ENCODE results near the gene FLRT1. TPM values are rescaled to one million over a fixed set of nuclear protein-coding genes. Genes with fewer than 3 reads are reported as not detected.

FLRT1 gene, protein sequence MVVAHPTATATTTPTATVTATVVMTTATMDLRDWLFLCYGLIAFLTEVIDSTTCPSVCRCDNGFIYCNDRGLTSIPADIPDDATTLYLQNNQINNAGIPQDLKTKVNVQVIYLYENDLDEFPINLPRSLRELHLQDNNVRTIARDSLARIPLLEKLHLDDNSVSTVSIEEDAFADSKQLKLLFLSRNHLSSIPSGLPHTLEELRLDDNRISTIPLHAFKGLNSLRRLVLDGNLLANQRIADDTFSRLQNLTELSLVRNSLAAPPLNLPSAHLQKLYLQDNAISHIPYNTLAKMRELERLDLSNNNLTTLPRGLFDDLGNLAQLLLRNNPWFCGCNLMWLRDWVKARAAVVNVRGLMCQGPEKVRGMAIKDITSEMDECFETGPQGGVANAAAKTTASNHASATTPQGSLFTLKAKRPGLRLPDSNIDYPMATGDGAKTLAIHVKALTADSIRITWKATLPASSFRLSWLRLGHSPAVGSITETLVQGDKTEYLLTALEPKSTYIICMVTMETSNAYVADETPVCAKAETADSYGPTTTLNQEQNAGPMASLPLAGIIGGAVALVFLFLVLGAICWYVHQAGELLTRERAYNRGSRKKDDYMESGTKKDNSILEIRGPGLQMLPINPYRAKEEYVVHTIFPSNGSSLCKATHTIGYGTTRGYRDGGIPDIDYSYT
- polyA plus RNA-seq (2012; ENCODE audit: insufficient read depth, insufficient read length) = 0.22 TPM

DNA sequence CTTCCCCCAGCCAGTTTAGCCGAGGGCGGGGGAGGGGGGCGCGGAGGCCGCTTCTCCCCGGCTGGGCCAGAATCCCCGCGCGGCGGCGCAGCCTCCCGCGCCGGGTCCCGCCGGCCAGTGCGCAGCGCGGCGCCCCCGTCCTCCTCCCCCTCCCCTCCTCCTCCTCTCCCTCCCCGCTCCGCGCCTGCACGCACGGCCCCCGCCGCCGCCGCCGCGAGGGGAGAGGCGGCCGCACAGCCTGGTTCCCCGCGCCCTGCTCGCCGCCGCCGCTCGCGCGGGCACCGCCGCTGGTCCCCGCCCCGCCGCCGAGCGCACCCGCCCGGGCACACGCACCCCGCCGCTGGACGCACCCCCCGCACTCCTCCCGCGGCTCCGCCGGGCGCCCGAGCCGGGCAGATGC is at the start of gene FLRT1:
Gene FLRT1 (plus strand): TSS at position 356 of the 400 bp plus-strand sequence. CDS start 80,337 bp downstream, outside the sequence.
- DNase-seq (ENCODE audit: low read depth, low spot score) = no peak
- no peak within 1 kb of the TSS for H3K4me3 ChIP-seq (ENCODE audit: low read length)

GRCh38 chr11:63986156-63986931 is 49.4 kb upstream of the FLRT1 start, which contains the start of gene OTUB1:
TSS of gene OTUB1 (plus strand) at chr11:63986438. CDS start at chr11:63986457, 19 bp downstream.
- H3K4me3 ChIP-seq (ENCODE audit: low read length) = peak within 1 kb of the TSS; percentile 83
- DNase-seq (ENCODE audit: low read depth, low spot score) = peak; percentile 84

DNA sequence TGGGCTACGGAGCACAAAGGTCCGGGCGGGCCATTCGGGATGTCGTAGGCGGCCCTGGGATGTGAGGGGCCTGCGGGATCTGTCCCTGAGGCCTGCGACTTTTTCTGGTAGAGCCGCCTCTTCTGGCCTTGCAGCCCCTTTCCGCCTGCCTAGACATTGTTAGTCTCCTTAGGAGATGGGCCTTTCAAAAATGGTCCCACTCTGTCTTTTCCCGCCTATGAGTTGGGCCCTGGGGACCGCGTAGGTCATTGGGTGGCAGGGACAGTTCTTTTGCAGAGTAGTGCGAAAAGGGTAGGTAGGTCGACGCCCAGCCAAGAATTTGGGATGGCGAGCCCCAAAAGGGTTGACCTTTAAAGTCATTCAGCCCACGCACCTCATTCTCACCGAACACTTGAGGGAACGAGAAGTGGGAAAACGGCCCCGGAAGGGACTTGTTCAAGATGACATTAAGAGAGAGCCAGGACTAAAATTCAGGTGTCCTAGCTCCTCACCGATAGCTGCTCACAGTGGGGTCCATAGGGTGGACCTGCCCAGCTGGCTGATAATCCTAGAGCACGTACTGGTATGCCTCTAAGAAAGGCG is 48.7 kb upstream of the FLRT1 start:
- H3K4me3 ChIP-seq (ENCODE audit: low read length) = peak overlapping the region; percentile 83
- no peak for DNase-seq (ENCODE audit: low read depth, low spot score)

- no peak for DNase-seq (ENCODE audit: low read depth, low spot score)
- H3K4me3 ChIP-seq (ENCODE audit: low read length) = no peak overlapping the region
Measured at GRCh38 chr11:63991558-63991957, 44.2 kb upstream of the FLRT1 start.

- DNase-seq (ENCODE audit: low read depth, low spot score) = no peak
- no peak overlapping the region for H3K4me3 ChIP-seq (ENCODE audit: low read length)
Measured at GRCh38 chr11:63993100-63993499, 42.6 kb upstream of the FLRT1 start.

GRCh38 chr11:63993993-63994392 is 41.7 kb upstream of the FLRT1 start:
- no peak overlapping the region for H3K4me3 ChIP-seq (ENCODE audit: low read length)
- DNase-seq (ENCODE audit: low read depth, low spot score) = no peak

DNA sequence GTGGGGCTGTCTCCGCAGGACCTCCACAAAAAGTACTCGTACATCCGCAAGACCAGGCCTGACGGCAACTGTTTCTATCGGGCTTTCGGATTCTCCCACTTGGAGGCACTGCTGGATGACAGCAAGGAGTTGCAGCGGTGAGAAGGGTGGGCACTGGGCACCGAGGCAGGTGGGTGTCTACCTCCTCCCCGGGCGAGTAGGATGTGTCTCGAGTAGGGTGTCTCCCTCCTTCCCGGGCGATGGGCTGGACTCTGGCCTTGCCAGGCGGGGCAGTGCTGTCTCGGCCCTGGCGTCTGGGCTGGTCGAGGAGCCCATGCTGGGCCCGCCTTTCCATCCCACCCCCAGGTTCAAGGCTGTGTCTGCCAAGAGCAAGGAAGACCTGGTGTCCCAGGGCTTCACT is 39.2 kb upstream of the FLRT1 start:
- no peak overlapping the region for H3K4me3 ChIP-seq (ENCODE audit: low read length)
- no peak for DNase-seq (ENCODE audit: low read depth, low spot score)

DNA sequence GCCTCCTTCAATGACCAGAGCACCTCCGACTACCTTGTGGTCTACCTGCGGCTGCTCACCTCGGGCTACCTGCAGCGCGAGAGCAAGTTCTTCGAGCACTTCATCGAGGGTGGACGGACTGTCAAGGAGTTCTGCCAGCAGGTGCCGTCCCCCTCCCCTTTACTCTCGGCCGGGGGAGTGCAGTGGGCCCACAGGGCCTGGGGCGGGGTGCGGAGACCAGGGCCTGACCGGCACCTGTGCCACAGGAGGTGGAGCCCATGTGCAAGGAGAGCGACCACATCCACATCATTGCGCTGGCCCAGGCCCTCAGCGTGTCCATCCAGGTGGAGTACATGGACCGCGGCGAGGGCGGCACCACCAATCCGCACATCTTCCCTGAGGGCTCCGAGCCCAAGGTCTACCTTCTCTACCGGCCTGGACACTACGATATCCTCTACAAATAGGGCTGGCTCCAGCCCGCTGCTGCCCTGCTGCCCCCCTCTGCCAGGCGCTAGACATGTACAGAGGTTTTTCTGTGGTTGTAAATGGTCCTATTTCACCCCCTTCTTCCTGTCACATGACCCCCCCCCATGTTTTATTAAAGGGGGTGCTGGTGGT is 38.5 kb upstream of the FLRT1 start:
- H3K4me3 ChIP-seq (ENCODE audit: low read length) = no peak overlapping the region
- no peak for DNase-seq (ENCODE audit: low read depth, low spot score)

- no peak overlapping the region for H3K4me3 ChIP-seq (ENCODE audit: low read length)
- DNase-seq (ENCODE audit: low read depth, low spot score) = no peak
Measured at GRCh38 chr11:63997801-63998337, 37.9 kb upstream of the FLRT1 start.

DNA sequence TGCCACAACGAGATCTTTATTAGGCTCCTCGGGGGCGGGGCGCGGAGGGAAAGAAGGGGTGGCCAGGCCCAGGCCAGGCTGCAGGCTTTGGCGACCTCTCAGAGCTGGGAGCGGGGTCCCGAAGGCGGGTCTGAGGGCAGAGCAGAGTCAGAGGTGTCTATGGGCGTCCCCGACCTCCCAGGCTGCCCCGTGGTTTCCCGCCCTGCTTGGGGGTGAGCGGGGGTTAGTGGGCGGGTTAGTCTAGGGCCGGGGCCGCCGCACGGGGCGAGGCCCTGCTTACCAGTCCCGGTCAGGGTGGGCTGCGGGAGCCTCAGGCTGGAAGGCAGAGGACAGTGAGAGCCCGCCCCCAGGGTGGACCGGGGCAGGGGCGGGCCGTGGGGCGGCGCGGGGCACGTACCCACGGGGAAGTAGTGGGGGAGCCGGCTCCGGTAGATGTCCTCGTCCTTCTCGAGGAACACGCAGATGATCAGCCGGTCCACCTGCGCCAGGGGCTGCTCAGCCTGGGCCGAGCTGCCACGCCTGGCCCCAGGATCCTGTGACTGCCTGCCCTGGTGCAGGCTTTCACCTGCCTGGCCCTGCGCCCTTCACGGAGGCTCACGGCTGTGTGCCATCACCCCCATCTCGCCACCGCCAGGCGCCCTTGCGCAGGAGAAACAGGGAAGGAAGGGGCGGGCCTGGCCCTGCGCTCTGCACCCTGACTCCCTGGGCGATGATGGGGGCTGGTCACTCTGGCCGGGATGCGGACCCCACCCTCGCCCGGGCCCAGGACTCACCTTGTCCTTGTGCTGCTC is 37.0 kb upstream of the FLRT1 start:
- no peak overlapping the region for H3K4me3 ChIP-seq (ENCODE audit: low read length)
- no peak for DNase-seq (ENCODE audit: low read depth, low spot score)

DNA sequence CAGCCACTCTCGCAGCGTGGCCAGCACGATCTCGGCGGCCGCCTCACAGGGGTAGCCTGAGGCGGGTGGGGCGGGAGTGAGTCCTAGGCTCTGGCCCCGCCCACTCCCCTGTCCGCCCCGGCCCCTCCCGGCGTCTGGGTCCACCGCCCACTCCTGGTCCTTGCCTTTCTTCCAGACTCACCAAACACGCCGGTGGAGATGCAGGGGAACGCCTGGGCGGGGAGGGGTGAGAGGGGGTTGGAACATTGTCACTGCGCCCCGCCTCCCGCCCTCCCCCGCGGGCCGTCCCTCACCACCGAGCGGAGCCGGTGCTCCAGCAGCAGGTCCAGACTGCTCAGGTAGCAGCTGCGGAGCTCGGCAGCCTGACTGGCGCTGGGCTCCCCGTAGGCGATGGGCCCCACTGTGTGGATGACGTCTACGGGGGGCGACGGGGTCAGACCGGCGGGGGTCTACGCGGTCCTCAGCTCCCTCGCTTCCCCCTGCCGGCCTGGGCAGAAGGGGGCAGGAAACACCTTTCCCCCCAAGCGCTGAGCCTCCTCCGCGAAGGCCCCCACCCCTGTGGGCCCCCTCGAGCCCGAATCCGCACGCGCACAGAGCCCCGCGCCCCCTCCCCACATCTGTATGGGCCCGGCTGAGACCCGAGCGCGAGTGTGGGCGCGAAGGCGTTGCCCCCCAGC is 36.2 kb upstream of the FLRT1 start:
- no peak overlapping the region for H3K4me3 ChIP-seq (ENCODE audit: low read length)
- DNase-seq (ENCODE audit: low read depth, low spot score) = no peak

- no peak for DNase-seq (ENCODE audit: low read depth, low spot score)
- H3K4me3 ChIP-seq (ENCODE audit: low read length) = no peak overlapping the region
Measured at GRCh38 chr11:64000026-64000739, 35.5 kb upstream of the FLRT1 start.

DNA sequence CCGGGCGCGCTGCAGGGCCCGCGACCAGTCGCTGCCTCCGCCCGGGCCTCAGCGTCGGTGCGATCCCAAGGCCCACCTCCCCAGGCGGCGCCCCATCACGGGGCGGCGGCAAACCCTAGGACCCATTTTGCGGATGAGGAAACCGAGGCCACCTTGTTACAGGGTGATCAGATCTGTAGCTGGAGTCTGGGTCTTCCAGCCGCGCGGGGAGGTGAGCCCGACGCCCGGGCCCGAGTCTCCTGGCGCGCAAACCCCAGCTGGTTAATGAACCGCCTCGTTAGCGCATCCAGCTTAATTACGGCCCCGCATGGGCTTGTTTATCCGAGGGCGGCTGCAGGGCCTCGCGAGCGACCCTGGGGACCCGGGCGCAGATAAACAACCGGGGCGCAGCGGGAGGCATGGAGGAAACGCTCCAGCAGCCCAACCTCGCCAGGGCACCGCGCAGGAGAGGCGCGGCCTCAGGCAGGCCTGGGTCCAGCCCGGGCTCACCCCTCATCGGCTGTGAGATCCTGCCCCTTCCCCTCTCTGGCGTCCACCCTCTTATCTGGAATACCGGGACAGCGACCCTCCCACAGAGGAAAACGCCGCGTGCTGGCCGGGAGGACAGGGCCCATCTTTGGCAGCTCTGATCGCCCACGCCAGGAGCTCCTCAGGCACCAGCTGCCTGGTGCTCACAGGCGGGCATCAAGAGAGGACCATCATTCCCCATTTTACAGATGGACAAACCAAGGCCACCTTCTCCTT is 34.8 kb upstream of the FLRT1 start:
- no peak overlapping the region for H3K4me3 ChIP-seq (ENCODE audit: low read length)
- no peak for DNase-seq (ENCODE audit: low read depth, low spot score)

DNA sequence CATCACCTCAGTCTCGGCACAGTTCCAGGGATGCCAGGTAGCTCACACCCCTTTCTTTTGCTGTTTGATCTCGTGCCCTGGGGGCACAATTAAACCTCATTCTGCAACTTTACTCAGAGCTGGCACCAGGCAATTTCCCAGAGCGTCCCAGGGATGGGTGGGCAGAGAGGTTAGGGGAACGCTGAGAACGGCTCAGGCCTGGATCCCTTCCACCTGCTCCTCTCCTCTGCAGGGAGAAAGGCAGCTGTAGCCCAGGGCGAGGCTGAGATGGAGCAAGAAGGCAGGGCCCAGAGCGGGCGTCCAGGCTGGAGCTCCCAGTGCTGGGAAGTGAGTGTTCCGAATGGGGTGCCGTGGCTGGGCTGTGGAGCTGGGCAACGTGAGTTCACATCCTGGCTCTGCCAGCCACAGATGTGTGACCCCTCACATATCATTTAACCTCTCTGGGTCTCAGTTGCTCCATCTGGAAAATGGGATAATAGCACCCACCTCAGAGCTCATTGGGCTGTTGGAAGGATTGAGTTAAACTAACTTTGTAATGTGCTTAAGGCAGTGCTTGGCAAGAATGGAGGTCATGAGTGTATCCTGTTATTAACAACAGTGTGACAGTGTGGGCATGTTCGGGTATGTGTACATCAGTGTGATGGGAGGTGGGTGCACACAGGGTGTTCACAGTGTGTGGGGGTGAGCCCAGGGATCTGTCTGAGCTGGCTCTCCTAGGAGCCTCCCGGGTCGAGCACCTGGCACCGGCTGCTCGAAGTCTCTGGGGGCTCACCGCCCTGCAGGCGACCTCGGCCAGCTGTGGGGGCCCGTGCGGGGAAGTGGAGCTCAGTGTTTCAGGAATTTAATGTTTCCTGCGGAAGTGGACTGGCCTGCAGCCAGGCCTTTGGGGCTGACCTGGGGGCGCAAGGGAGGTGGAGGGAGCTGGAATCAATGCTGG is 34.0 kb upstream of the FLRT1 start:
- DNase-seq (ENCODE audit: low read depth, low spot score) = no peak
- no peak overlapping the region for H3K4me3 ChIP-seq (ENCODE audit: low read length)
